Endothelial cell of umbilical vein (primary cell): Measurements from ENCODE around the gene TMEM54. TPM values are rescaled to one million over a fixed set of nuclear protein-coding genes. Genes with fewer than 3 reads are reported as not detected.

Experiments
- BruUV-seq: library from RNA; stranded (reverse); fragments of 400-500 nt; replicated peaks from 2 replicates; lab custom pipeline; 2021; lab: Mats Ljungman, UMichigan
- CTCF ChIA-PET: fragments of 300-600, 350-600 bp; sonication (Branson Sonifier 250); formaldehyde crosslinking; loops from one replicate; lab custom pipeline; 2021; ENCODE audit warnings: antibody characterized with exemption, inconsistent platforms; lab: Charles Lee
- POLR2A ChIA-PET: fragments of 300-600, 350-600 bp; sonication (Branson Sonifier 250); formaldehyde crosslinking; loops from one replicate; lab custom pipeline; 2021; ENCODE audit warnings: antibody characterized with exemption, inconsistent platforms; lab: Charles Lee
- DNase-seq: peaks from one replicate; pipeline ENCODE4 v3.0.0-alpha.2; 2011; ENCODE audit warnings: low read depth, low spot score
- FAIRE-seq: peaks from 2 replicates; lab custom pipeline; 2011; peaks lifted over from hg19 to GRCh38; lab: Jason Lieb, UNC
- H2AFZ ChIP-seq: 2 replicates; pipeline ENCODE4 v1.6.0; 2012; ENCODE audit warnings: low read depth, low read length, control low read depth, inconsistent platforms
- H3K27ac ChIP-seq: 2 replicates; pipeline ENCODE4 v1.5.1; 2011; ENCODE audit warnings: low read depth, mild to moderate bottlenecking, control low read depth, low read length, moderate library complexity; ENCODE audit not compliant: insufficient read depth
- H3K27me3 ChIP-seq, 2 experiments: 2 replicates each; pipeline versions ENCODE4 v1.6.0 to v1.6.1; 2011; ENCODE audit warnings: low read length in 2 of 2, mixed read lengths in 1 of 2; ENCODE audit not compliant: control insufficient read depth in 2 of 2, insufficient read depth in 2 of 2
- H3K36me3 ChIP-seq, 2 experiments: 2 replicates in 1 of 2; 3 replicates in 1 of 2; pipeline ENCODE4 v1.5.1; 2011; ENCODE audit warnings: low read length in 2 of 2, mild to moderate bottlenecking in 1 of 2, moderate library complexity in 1 of 2; ENCODE audit not compliant: control insufficient read depth in 2 of 2, insufficient read depth in 2 of 2; ENCODE audit errors: extremely low read depth in 1 of 2
- H3K4me1 ChIP-seq: 3 replicates; pipeline ENCODE4 v1.5.1; 2011; ENCODE audit warnings: mild to moderate bottlenecking, low read length; ENCODE audit not compliant: control insufficient read depth, insufficient read depth; ENCODE audit errors: extremely low read depth
- H3K4me2 ChIP-seq: 2 replicates; pipeline ENCODE4 v1.6.1; 2011; ENCODE audit warnings: low read length, control low read depth, mixed read lengths; ENCODE audit not compliant: insufficient read depth
- H3K4me3 ChIP-seq, 3 experiments: fragments of 200-600 bp in 1 of 3; sonication (generic), shearing (Covaris generic) in 1 of 3; replicated peaks in 1 of 3; 2 replicates each; pipeline ENCODE4 v1.5.1; 2011 to 2016; ENCODE audit warnings: control low read depth in 3 of 3, low read length in 3 of 3, mild to moderate bottlenecking in 2 of 3, inconsistent platforms in 1 of 3, low read depth in 1 of 3, moderate library complexity in 1 of 3; ENCODE audit not compliant: insufficient read depth in 1 of 3
- H3K79me2 ChIP-seq: 2 replicates; pipeline ENCODE4 v1.6.0; 2012; ENCODE audit warnings: low read length, inconsistent platforms; ENCODE audit not compliant: control insufficient read depth, insufficient read depth
- H3K9ac ChIP-seq: replicated peaks from 2 replicates; pipeline ENCODE3; 2011; ENCODE audit warnings: low read length, control low read depth; ENCODE audit not compliant: insufficient read depth; ENCODE audit errors: extremely low read depth
- H3K9me1 ChIP-seq: replicated peaks from 3 replicates; pipeline ENCODE4 v1.6.0; 2011; ENCODE audit warnings: mild to moderate bottlenecking, low read length; ENCODE audit not compliant: control insufficient read depth, insufficient read depth; ENCODE audit errors: extremely low read depth
- H3K9me3 ChIP-seq: replicated peaks from 2 replicates; pipeline ENCODE4 v1.5.1; 2012; ENCODE audit warnings: low read length, inconsistent platforms; ENCODE audit not compliant: control insufficient read depth, insufficient read depth
- H4K20me1 ChIP-seq: replicated peaks from 2 replicates; pipeline ENCODE3; 2011; ENCODE audit warnings: mild to moderate bottlenecking, low read length; ENCODE audit not compliant: control insufficient read depth, insufficient read depth; ENCODE audit errors: extremely low read depth
- EZH2 ChIP-seq: IDR thresholded peaks from 2 replicates; pipeline ENCODE4 v1.6.1; 2012; ENCODE audit warnings: borderline replicate concordance, low read depth, mild to moderate bottlenecking, moderate library complexity, low read length, inconsistent platforms; ENCODE audit not compliant: severe bottlenecking
- FOS ChIP-seq: IDR thresholded peaks from 2 replicates; pipeline ENCODE4 v1.6.1; 2011; ENCODE audit warnings: mild to moderate bottlenecking, low read length, moderate library complexity, borderline replicate concordance; ENCODE audit not compliant: insufficient read depth
- GATA2 ChIP-seq: IDR thresholded peaks from 2 replicates; pipeline ENCODE4 v1.7.0; 2011; ENCODE audit warnings: low read depth, mild to moderate bottlenecking, moderate library complexity, mixed read lengths, low read length; ENCODE audit not compliant: insufficient read length, insufficient read depth
- JUN ChIP-seq: IDR thresholded peaks from 2 replicates; pipeline ENCODE4 v1.6.1; 2011; ENCODE audit warnings: borderline replicate concordance, low read depth; ENCODE audit not compliant: insufficient read length, insufficient read depth
- MYC ChIP-seq: IDR thresholded peaks from one replicate; pipeline ENCODE4 v1.6.1; 2011; ENCODE audit warnings: mild to moderate bottlenecking, low read depth, low read length
- POLR2A ChIP-seq: IDR thresholded peaks from 2 replicates; pipeline ENCODE4 v1.6.1; 2012; ENCODE audit warnings: low read depth, mild to moderate bottlenecking, control low read depth, low read length
- POLR2AphosphoS5 ChIP-seq: IDR thresholded peaks from 2 replicates; pipeline ENCODE4 v1.6.1; 2012; ENCODE audit warnings: low read depth, mild to moderate bottlenecking, control low read depth, low read length, moderate library complexity; ENCODE audit not compliant: insufficient read depth
- dilution Hi-C: fragments of 300-500 bp; cut with MboI; formaldehyde crosslinking; loops from one replicate; pipeline ENCODE4 v1.15.0; 2019; ENCODE audit warnings: low sequenced_read_pairs; ENCODE audit not compliant: extremely low pct_ligation_motif_present
- intact Hi-C: fragments of 100-400 bp; cut with micrococcal nuclease; formaldehyde crosslinking; loops from one replicate; pipeline ENCODE4 v1.10.0; 2022
- polyA plus RNA-seq, 4 experiments: library from polyadenylated mRNA; depleted of rRNA in 3 of 4; stranded (reverse) in 3 of 4; unstranded in 1 of 4; fragments of >200 nt; gene quantifications; 2 replicates each; pipeline versions ENCODE4 v1.2.1 to v1.2.3, GENCODE V29; 2011 to 2012; ENCODE audit warnings: missing spikeins in 1 of 4
- total RNA-seq: library from RNA; stranded (reverse); gene quantifications from 2 replicates; pipeline ENCODE4 v1.2.3, GENCODE V29; 2021
- TF ChIP-seq, protein P1 (sequence below): IDR thresholded peaks from 2 replicates; pipeline ENCODE4 v1.6.1; 2011; ENCODE audit not compliant: insufficient read depth, insufficient read length
- TF ChIP-seq, protein P2 (sequence below), 2 donors: IDR thresholded peaks; 1 replicate in 1 of 2; 2 replicates in 1 of 2; pipeline ENCODE4 v1.5.1; 2011; ENCODE audit warnings: low read length in 2 of 2, mild to moderate bottlenecking in 2 of 2, moderate library complexity in 2 of 2, control low read depth in 1 of 2, inconsistent platforms in 1 of 2, low read depth in 1 of 2; ENCODE audit not compliant: insufficient read depth in 1 of 2; ENCODE audit errors: extremely low read depth in 1 of 2

Gene TMEM54
- total and polyA plus RNA-seq, 2 donors (not counting 3 experiments of a cell fraction or from before 2014, with no cell fraction given) = 23.6 to 77.2 TPM

DNA sequence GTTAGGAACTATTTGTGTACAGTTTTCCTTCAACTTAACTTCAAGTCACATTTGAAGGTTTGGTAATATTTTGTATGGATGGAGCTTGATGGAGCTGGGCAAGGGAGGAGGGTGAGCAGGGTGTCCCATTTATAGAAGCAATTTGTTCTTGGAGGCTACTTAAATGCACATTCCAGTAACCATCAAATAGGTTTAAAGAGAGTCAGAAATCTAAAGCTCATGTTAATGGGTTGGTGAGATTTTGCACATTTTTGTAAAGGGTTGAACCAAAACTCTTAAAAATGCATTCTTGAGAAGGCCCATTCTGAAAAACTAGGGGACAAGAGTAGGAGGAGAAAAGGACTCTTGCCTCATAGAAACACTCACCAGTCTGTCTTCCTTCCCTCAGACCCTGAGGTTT is 40.6 kb downstream of the TMEM54 start:
- intact Hi-C loops (no loop called here), dilution Hi-C loops (no loop called here)
- ChIA-PET POLR2A (no interaction called here), CTCF (interaction anchor here (0.8 to 1.5 kb wide), 2 partner anchors 12 to 17 kb away, joined by 3 to 4 read pairs; no protein-coding TSS in a partner anchor)
- no TSS peak for BruUV-seq
- no peak overlapping the region for H3K27ac ChIP-seq
- H3K9me1 ChIP-seq = no peaks in the 10 kb centered on the region
- no peaks in the 10 kb centered on the region for H3K79me2 ChIP-seq
- H3K36me3 ChIP-seq = peaks cover 5 to 6% of the 10 kb centered on the region in 2 experiments
- H3K4me2 ChIP-seq = no peak overlapping the region
- no peaks in the 10 kb centered on the region for H3K9me3 ChIP-seq
- H2AFZ ChIP-seq = no peak overlapping the region
- H3K9ac ChIP-seq = no peak overlapping the region
- TF ChIP-seq MYC = no peak
- no peak for TF ChIP-seq POLR2AphosphoS5
- TF ChIP-seq JUN = no peak
- no peak for TF ChIP-seq POLR2A
- no peak for TF ChIP-seq EZH2
- TF ChIP-seq, protein P1, sequence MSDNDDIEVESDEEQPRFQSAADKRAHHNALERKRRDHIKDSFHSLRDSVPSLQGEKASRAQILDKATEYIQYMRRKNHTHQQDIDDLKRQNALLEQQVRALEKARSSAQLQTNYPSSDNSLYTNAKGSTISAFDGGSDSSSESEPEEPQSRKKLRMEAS = no peak
- no peak for TF ChIP-seq GATA2
- TF ChIP-seq, protein P2, sequence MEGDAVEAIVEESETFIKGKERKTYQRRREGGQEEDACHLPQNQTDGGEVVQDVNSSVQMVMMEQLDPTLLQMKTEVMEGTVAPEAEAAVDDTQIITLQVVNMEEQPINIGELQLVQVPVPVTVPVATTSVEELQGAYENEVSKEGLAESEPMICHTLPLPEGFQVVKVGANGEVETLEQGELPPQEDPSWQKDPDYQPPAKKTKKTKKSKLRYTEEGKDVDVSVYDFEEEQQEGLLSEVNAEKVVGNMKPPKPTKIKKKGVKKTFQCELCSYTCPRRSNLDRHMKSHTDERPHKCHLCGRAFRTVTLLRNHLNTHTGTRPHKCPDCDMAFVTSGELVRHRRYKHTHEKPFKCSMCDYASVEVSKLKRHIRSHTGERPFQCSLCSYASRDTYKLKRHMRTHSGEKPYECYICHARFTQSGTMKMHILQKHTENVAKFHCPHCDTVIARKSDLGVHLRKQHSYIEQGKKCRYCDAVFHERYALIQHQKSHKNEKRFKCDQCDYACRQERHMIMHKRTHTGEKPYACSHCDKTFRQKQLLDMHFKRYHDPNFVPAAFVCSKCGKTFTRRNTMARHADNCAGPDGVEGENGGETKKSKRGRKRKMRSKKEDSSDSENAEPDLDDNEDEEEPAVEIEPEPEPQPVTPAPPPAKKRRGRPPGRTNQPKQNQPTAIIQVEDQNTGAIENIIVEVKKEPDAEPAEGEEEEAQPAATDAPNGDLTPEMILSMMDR (IDR thresholded peaks at IDR 0.05; ENCODE audit: extremely low read depth in 1 of 2, insufficient read depth in 1 of 2, low read depth in 1 of 2, low read length in 2 of 2) = no peak
- no peak for TF ChIP-seq FOS
- peaks cover 9% of the 10 kb centered on the region for H3K4me1 ChIP-seq
- H4K20me1 ChIP-seq = no peaks in the 10 kb centered on the region
- DNase-seq (no peak), FAIRE-seq (no peak)
- H3K27me3 ChIP-seq = no peaks in the 10 kb centered on the region
- H3K4me3 ChIP-seq = no peak overlapping the region
